DOHH2 (cell line): ENCODE data around the gene IRF6.

Experiments used
- H3F3A ChIP-seq: fragments of 200-600 bp; sonication (generic), shearing (Covaris generic); 2 replicates; pipeline ENCODE4 v1.6.0; 2016; ENCODE audit warnings: antibody characterized with exemption, mild to moderate bottlenecking; ENCODE audit not compliant: control insufficient read depth, insufficient read depth
- H3K27ac ChIP-seq: fragments of 200-600 bp; sonication (generic); 2 replicates; pipeline ENCODE4 v1.5.1; 2014; ENCODE audit warnings: low read depth, mild to moderate bottlenecking, low read length, moderate library complexity
- H3K27me3 ChIP-seq: fragments of 200-600 bp; sonication (generic); 2 replicates; pipeline ENCODE4 v1.6.1; 2014; ENCODE audit warnings: mild to moderate bottlenecking, low read length, mixed read lengths; ENCODE audit not compliant: control insufficient read depth
- H3K36me3 ChIP-seq: fragments of 200-600 bp; sonication (generic); 2 replicates; pipeline ENCODE4 v1.6.1; 2014; ENCODE audit warnings: mild to moderate bottlenecking, low read length, moderate library complexity, mixed read lengths; ENCODE audit not compliant: control insufficient read depth
- H3K4me1 ChIP-seq: fragments of 200-600 bp; sonication (generic); 2 replicates; pipeline ENCODE4 v1.6.1; 2014; ENCODE audit warnings: mild to moderate bottlenecking, low read length, mixed read lengths; ENCODE audit not compliant: control insufficient read depth
- H3K4me2 ChIP-seq: fragments of 200-600 bp; sonication (generic); 2 replicates; pipeline ENCODE4 v1.6.0; 2014; ENCODE audit warnings: mild to moderate bottlenecking, low read length, moderate library complexity
- H3K4me3 ChIP-seq: fragments of 200-600 bp; sonication (generic); 2 replicates; pipeline ENCODE4 v1.5.1; 2014; ENCODE audit warnings: mild to moderate bottlenecking, low read length, mixed read lengths
- H3K79me2 ChIP-seq: fragments of 200-600 bp; sonication (generic); 2 replicates; pipeline ENCODE4 v1.6.1; 2014; ENCODE audit warnings: mild to moderate bottlenecking, low read length, mixed read lengths; ENCODE audit not compliant: control insufficient read depth
- H3K9me2 ChIP-seq: fragments of 200-600 bp; sonication (generic); replicated peaks from 2 replicates; pipeline ENCODE4 v1.6.1; 2014; ENCODE audit warnings: mild to moderate bottlenecking, low read length, mixed read lengths; ENCODE audit not compliant: control insufficient read depth
- H3K9me3 ChIP-seq: fragments of 200-600 bp; sonication (generic); 2 replicates; pipeline ENCODE4 v1.6.1; 2014; ENCODE audit warnings: antibody characterized with exemption, low read length, mixed read lengths; ENCODE audit not compliant: control insufficient read depth, insufficient read depth
- H4K20me1 ChIP-seq: fragments of 200-600 bp; sonication (generic); 2 replicates; pipeline ENCODE4 v1.6.0; 2014; ENCODE audit warnings: low read depth, mild to moderate bottlenecking, antibody characterized with exemption, low read length, moderate library complexity; ENCODE audit not compliant: control insufficient read depth, insufficient read depth
- EZH2phosphoT487 ChIP-seq: fragments of 200-600 bp; sonication (generic); IDR thresholded peaks from 2 replicates; pipeline ENCODE4 v1.6.1; 2017; ENCODE audit warnings: borderline replicate concordance, mild to moderate bottlenecking, antibody characterized with exemption, low read length, moderate library complexity, mixed read lengths
- TF ChIP-seq, protein P1 (sequence below): fragments of 200-600 bp; sonication (generic); IDR thresholded peaks from one replicate; pipeline ENCODE4 v1.5.1; 2014; ENCODE audit warnings: antibody characterized with exemption, mild to moderate bottlenecking, low read depth, low read length; ENCODE audit not compliant: poor library complexity, severe bottlenecking

Gene IRF6

DNA sequence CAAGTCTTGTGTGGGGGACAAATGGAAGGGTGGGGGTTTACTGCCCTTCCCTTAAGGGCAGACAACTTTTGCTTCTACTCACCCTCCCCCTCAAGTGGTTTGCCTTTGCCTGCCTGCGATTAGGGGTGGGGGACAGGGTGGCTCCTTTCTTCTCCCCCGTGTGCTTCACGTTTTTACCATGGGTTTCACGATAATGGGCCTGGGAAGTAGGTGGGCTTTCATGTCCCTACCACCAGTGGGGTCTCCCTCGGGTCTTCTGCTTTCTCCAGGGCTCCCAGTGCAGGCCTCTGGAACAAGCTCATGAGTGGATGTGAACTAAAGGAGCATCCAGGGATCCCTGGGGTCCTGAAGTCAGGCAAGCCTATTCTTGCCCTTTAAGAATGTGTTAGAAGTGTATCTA is 43.4 kb upstream of the IRF6 start:
- Histone ChIP-seq H3K9me2 (no peaks in the 10 kb centered on the region), H3F3A (no peaks in the 10 kb centered on the region), H3K27ac (no peak overlapping the region), H3K27me3 (no peaks in the 10 kb centered on the region), H4K20me1 (no peaks in the 10 kb centered on the region), H3K79me2 (peaks cover 19% of the 10 kb centered on the region), H3K9me3 (no peaks in the 10 kb centered on the region), H3K4me3 (no peak overlapping the region), H3K4me1 (no peaks in the 10 kb centered on the region), H3K4me2 (no peak overlapping the region), H3K36me3 (peaks cover 93% of the 10 kb centered on the region)
- TF ChIP-seq, protein P1, sequence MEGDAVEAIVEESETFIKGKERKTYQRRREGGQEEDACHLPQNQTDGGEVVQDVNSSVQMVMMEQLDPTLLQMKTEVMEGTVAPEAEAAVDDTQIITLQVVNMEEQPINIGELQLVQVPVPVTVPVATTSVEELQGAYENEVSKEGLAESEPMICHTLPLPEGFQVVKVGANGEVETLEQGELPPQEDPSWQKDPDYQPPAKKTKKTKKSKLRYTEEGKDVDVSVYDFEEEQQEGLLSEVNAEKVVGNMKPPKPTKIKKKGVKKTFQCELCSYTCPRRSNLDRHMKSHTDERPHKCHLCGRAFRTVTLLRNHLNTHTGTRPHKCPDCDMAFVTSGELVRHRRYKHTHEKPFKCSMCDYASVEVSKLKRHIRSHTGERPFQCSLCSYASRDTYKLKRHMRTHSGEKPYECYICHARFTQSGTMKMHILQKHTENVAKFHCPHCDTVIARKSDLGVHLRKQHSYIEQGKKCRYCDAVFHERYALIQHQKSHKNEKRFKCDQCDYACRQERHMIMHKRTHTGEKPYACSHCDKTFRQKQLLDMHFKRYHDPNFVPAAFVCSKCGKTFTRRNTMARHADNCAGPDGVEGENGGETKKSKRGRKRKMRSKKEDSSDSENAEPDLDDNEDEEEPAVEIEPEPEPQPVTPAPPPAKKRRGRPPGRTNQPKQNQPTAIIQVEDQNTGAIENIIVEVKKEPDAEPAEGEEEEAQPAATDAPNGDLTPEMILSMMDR: no peak
- TF ChIP-seq EZH2phosphoT487: no peak

GRCh38 chr1:209845408-209845725 is 39.4 kb upstream of the IRF6 start:
- no peaks in the 10 kb centered on the region for H4K20me1 ChIP-seq
- no peaks in the 10 kb centered on the region for H3F3A ChIP-seq
- no peaks in the 10 kb centered on the region for H3K9me2 ChIP-seq
- H3K9me3 ChIP-seq: no peaks in the 10 kb centered on the region
- TF ChIP-seq, protein P1: no peak
- TF ChIP-seq EZH2phosphoT487: no peak
- H3K27ac ChIP-seq: no peak overlapping the region
- H3K4me1 ChIP-seq: no peaks in the 10 kb centered on the region
- no peak overlapping the region for H3K4me3 ChIP-seq
- peaks cover 92% of the 10 kb centered on the region for H3K36me3 ChIP-seq
- no peaks in the 10 kb centered on the region for H3K27me3 ChIP-seq
- H3K79me2 ChIP-seq: peaks cover 19% of the 10 kb centered on the region
- H3K4me2 ChIP-seq: no peak overlapping the region

- Histone ChIP-seq H3F3A (no peaks in the 10 kb centered on the region), H4K20me1 (no peaks in the 10 kb centered on the region), H3K36me3 (peaks cover 92% of the 10 kb centered on the region), H3K79me2 (peaks cover 19% of the 10 kb centered on the region), H3K4me1 (no peaks in the 10 kb centered on the region), H3K4me2 (no peak overlapping the region), H3K27me3 (no peaks in the 10 kb centered on the region), H3K27ac (no peak overlapping the region), H3K9me2 (no peaks in the 10 kb centered on the region), H3K9me3 (no peaks in the 10 kb centered on the region), H3K4me3 (no peak overlapping the region)
- TF ChIP-seq, protein P1: no peak
- no peak for TF ChIP-seq EZH2phosphoT487
Measured at GRCh38 chr1:209844695-209845407, 38.9 kb upstream of the IRF6 start.
